HG03103 (cell line): ENCODE measurements around the gene SNX13.
"Not testable (repeated sequence)": the region's sequence is repeated elsewhere in the genome, so short reads cannot be mapped to it uniquely, and the experiment has no call there.

Experiments used
- ATAC-seq: cut with Tn5 transposase; IDR thresholded peaks from one replicate; pipeline ENCODE4 v1.9.1; 2021; ENCODE audit warnings: low read depth; ENCODE audit not compliant: unreplicated experiment

The SNX13 gene

DNA sequence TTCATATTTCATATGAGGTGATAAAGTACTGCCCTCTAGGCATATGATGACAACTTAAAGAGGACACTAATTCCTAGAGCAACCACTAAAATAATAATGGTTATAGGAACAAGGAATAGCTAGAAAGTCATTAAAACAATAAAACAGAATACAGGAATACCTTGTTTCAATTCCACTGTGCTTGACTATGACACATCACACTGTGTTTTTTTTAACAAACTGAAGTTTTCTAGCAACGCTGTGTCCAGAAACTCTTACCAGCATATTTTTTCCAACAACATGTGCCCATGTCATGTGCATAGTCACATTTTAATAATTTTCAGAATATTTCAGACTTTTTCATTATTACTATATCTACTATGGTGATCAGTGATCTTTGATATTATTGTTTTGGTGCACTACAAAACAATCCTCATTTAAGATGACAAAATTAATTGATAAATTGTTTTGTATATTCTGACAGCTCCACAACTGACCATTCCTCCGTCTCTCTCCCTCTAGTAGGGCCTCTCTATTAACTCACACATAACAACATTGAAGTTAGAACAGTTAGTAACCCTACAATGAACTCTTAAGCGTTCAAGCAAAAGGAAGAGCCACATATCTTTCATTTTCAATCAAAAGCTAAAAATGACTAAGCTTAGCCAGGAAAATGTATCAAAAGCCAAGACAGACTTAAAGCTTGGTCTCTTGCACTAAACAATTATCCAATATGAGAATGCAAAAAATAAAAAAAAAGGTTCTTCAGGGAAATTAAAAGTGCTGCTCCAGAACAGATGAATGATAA is 85.8 kb downstream of the SNX13 start:
- no peak for ATAC-seq

DNA sequence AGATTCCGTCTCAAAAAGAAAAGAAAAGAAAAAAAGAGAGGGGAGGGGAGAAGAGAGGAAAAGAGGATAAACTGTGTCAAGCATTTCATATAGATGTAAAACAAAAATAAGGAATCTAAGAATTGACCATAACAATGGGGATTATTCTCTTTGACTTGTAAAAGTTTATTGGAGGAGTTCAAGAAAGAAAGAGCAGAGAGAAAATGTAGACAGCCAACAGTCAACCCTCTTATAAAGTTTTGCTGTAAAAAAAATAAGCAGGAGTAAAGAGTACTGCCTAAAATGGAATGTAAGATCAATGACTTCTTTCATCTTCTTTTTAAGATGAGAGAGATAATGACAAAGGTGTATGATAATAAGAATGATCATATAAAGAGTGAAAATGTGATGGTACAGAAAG is 87.9 kb downstream of the SNX13 start:
- ATAC-seq: no peak

DNA sequence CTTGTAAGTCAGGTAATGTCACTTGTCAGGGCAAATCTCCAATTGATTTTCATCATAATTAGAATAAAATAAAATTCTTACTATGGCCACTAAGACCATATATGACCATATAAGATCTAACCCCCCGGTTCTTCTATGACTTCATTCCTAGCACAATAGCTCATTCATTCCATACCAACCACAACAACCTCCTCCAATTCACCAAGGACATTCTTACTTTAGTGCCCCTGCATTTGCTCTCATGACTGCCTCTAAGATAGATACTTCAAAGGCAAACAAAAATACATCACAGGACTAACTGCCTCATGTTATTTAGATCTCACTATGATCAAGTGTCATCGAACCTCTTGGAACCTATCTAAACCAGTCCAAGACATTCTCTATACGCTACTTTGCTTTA is 90.8 kb downstream of the SNX13 start:
- ATAC-seq: no peak

DNA sequence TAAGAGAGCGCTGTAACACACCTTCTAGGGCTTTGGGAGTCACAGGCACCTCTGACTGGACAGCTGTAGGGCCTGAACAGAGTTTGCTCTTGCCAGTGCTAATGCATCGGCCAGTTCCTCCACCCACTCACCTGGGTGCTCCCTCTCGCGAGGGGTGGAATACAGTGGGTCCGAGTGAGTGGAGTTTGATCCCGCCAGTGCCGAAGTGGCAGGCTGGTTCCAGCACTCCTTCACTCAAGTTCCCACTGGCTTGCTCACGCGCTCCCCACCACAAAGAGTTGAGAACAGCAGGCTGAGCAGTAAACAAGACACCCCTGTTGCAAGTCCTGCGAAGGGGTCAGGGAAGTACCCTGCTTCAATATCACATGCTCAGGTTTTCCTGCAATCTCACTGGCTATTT is 91.8 kb downstream of the SNX13 start:
- ATAC-seq: no peak

DNA sequence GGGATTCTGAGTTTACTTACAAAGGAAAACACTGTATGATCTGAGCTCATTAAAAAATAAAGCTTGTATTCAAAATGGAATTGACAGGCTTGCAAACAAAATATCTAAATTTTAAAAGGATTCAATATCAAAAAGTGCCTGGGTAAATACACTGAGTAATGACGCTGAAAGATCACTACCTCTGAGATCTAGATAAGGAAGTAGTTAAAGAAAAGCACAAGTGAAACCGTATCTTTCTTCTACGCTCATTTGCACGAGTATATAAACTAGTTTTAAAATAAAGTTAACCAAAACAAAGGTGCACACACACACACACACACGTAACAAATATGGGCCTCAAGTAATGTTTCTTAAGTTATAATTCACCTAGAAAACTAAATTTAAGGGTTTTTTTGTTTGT is 93.4 kb downstream of the SNX13 start:
- ATAC-seq: no peak

DNA sequence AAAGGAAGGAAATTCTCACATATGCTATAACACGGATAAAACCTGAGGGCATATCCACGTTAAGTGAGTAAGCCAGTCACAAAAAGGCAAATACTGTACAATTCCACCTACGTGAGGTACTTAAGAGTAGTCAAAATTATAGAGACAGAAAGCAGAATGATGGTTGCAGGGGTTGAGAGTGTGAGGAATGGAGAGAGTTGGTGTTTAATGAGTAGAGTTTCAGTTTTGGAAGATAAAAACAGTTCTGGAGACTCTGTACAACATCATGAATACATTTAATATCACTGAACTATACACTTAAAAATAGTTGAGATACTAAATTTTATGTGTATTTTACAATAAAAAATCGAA is 95.1 kb downstream of the SNX13 start:
- ATAC-seq: no peak

DNA sequence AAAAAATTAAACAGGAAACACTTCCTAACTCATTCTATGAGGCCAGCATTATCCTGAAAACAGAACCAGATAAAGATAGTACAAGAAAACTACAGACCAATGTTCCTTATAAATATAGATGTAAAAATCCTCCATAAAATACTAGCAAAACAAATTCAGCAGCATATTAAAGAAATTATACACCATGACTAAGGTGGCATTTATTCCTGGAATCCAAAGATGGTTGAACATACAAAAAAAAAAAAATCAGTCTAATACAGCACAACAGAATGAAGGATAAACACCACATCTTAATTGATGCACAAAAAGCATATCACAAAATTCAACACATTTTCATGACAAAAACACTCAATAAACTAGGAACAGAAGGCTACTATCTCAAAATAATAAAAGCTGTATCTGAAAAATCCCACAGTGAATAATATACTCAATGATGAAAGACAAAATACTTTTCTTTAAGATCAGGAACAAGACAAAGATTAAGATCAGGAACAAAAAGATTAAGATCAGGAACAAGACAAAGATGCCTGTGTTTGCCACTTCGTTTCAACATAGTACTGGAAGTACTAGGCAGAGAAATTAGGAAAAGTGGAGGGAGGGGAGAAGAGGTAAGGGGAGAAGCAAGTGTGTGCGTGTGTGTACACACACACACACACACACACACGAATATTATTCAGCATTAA is 95.6 kb downstream of the SNX13 start:
- ATAC-seq: no peak

DNA sequence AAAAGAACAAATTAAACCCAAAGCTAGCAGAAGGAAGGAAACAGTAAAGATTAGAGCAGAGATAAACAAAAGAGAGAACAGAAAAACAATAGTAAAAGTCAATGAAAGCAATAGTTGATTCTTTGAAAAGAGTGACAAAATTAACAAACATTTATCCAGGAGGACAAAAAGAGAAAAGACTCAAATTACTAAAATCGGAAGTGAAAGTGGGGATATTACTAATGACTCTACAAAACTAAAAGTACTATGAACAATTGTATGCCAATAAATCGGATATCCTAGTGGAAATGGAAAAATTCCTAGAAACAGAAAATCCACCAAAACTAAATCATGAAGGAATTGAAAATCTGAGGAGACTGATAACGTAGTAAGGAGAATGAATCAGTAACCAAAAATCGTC is 96.3 kb downstream of the SNX13 start:
- ATAC-seq: no peak

DNA sequence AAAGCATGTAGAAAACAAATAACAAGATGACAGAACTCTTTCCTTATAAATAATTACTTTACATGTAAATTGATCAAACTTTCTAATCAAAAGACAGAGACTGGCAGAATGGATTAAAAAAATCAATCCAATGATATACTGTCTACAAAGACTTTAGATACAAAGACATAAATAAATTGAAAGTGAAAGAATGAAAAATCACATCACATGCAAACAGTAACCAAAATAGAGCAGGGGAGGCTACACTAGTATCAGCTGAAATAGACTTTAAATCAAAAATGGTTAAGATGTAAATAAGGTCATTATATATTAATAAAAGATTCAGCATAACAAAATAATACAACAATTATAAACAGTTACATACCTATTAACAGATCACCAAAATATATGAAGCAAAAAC is 97.3 kb downstream of the SNX13 start:
- no peak for ATAC-seq

DNA sequence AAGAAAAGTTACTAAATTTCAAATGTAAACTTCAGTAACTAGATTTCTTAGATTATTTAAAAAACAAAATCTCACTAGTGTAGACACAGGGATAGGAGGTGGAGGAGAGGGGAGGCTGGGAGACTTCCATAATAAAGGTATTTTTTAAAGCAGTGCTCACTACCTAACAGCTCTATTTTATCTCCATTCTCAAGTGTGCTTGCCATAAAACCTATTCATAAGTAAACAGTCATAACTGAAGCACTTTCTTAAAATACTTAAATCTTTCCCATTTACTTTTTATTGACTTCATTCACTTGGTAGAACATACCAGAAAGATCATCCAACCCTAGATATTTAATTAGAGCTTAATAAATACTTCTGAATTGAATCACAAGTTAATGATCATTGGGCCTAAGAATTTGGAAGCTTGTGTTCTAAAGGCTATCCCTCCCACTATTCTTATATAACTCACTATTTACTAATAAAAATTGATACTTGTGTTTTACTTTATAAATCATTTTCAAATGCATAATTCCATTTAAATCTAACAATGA is 107.4 kb downstream of the SNX13 start:
- ATAC-seq: no peak

DNA sequence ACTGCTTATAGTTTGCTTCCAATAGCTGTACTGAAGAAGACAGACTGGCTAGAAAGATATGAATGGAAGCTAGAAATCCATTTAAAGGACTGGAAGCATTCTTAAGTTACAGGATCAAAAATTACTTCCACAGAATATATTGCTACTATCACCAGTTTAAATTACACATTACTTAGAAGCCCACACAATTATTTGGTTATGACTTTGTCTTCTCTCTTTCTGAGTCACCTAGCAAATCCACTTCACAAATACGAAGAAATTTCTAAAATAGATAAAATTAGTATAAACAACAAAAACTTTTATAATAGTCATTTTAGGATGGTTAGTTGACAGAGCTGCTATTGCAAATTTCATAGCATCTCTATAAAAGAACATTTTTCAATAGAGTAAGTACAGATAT is 108.1 kb downstream of the SNX13 start:
- no peak for ATAC-seq

DNA sequence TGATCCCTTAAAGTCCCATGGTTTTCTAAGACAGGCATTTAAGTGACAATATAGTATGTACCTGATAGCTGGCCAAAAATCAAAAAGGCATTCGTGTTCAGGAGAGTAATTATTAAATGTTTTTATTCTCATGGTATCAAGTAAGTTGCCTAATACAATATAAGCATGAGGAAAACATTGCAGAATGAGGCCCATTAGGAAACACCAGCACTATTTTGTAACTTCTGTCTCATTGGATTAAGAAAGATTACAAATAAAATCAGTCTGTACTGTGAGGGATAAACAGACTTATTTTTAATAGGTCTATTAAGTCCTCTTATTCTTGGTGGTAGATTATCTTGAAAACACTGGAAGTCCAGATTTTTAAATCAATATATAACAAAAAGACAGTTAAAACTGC is 110.1 kb downstream of the SNX13 start:
- ATAC-seq: no peak

DNA sequence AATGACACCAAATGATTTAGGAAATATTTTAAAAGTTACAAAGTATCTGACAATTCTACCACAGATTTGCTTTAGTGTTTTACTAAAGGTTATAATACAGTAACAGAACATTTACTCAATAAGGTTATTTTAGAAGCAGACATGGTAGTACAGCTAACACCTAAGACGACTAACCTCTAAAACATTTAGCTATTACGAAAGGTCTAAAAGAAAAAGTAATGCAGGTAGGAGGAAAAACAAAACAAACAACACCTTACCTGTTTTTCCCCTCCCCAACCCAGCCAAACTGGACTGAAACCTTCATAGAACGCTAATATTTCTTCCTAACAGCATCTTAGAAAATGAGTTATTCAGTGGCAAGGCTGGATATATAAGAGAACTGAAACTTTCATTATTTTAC is 111.3 kb downstream of the SNX13 start:
- ATAC-seq: no peak

DNA sequence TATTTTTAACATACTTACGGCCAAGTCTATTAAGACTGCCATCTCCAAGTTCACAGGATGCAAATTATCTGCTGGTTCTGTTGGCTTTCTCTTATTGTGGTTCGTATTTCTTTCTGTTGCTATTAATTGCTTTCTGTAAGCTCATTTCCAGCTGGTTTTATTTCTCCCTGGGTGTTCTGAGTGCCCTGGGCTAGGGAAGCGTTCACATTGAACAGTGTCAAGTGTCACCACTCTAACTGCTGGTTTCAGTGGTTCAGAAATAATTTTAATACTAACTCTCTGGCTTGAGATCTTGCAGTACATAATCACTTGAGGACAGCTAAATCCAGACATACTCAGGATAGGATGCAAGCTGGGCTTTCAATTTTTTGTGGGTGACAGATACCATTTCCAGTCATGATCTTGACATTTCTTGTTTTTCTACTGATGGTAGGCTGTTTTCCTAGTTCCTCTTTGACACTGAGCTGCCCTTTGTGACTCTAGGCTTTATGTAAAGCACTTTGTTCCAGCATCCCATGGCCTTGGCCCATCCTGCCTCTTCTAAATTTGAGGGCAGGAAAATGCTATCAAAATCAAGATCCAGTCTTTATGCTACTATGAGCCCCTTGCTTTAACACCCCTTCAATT is 117.6 kb downstream of the SNX13 start:
- ATAC-seq: no peak

DNA sequence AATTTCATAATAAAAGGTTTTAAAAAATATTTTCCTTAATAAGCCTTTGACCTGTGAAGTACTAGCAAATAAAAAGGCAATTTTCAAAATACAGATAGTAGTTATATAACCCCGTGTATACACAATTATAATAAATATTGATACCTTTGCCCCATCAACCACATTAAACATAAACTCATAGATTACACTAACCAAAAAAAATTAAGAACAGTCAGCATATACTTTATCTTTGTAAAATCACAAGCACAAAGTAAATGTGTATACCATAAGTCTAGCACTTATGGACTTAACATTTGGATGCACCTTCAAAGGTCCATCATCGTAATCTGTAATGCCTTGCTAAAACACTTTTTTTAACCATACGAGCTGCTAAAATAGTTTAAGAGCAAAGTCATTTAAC is 123.4 kb downstream of the SNX13 start:
- no peak for ATAC-seq

DNA sequence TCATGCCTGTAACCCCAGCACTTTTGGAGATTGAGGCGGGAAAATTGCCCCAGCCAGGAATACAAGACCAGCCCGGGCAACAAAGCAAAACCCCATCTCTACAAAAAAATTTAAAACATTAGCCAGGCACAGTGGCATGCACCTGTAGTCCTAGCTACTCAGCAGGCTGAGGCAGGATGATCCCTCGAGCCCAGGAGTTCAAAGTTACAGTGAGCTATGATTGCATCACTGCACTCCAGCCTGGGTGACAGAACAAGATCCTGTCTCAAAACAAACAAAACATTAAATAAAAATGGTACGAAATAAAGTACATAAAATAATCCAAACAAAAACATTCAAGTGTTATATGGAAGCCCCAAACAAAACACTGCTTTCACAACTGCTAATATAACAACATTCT is 125.0 kb downstream of the SNX13 start:
- no peak for ATAC-seq

DNA sequence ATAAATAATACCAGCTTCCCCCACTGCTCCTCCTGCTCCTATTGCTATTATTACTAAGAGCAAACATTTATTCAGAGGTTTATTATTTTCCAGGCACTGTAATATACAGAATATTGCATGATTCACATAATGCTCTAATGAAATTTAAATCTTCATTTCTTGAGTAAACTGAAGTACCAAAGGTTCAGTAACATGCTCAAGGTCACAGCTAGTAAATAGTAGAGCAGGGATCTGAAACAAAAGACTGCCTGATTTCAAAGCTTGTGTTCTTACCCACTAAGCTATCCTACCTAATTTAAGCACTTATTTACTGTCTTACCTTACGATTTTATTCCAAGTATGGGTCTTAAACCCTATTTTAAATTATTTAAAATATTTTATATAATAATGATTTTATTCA is 126.2 kb downstream of the SNX13 start:
- ATAC-seq: no peak

DNA sequence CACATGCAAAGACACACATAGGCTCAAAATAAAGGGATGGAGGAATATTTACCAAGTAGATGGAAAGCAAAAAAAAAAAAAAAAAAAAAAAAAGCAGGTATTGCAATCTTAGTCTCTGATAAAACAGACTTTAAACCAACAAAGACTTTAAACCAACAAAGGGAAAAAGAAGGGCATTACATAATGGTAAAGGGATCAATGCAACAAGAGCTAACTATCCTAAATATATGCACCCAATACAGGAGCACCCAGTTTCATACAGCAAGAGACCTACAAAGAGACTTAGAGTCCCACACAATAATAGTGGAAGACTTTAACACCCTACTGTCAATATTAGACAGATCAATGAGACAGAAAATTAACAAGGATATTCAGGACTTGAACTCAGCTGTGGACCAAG is 131.1 kb downstream of the SNX13 start:
- not testable (repeated sequence) for ATAC-seq

DNA sequence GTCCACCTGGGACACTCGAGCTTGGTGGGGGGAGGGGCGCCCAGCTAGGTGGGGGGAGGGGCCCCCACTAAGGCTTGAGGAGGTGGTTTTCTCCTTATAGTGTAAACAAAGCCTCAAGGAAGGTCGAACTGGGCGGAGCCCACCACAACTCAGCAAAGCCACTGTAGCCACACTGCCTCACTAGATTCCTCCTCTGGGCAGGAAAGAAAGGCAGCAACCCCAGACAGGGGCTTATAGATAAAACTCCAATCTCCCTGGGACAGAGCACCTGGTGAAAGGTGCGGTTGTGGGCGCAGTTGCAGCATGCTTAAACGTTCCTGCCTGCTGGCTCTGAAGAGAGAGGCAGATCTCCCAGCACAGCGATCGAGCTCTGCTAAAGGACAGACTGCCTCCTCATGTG is 133.1 kb downstream of the SNX13 start:
- ATAC-seq: no peak

DNA sequence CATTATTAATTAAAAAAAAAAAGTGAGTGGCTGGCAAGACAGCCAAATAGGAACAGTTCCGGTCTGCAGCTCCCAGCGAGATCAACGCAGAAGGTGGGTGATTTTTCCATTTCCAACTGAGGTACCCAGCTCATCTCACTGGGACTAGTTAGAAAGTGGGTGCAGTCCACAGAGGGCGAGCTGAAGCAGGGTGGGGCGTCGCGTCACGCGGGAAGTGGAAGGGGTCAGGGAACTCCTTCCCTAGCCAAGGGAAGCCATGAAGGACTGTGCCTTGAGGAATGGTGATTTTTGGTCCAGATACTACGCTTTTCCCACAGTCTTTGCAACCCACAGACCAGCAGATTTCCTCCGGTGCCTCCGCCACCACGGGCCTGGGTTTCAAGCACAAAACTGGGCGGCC is 133.7 kb downstream of the SNX13 start:
- no peak for ATAC-seq

DNA sequence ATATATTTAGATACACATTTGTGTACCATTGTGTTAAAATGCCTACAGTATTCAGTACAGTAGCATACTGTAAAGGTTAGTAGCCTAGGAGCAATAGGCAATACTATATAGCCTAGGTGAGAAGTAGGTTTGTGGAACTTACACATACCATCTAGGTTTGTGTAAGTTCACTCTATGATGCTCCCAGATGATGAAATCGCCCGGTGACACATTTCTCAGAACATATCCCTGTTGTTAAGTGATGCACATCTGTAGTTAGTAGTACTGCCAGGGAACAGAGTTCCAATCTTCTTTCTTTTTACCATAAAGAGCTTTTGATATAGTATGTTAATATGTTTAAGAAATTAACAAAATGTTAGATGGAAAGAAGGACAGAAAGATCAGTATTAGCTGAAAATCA is 138.2 kb downstream of the SNX13 start:
- ATAC-seq: no peak
